ENCODE data around the gene AXIN1. TPM values are rescaled to one million over a fixed set of nuclear protein-coding genes. Genes with fewer than 3 reads are reported as not detected.

AXIN1 gene
- total and polyA plus RNA-seq, 9 of the 15 experiments (the other 6 are each of a cell fraction or from before 2014, with no cell fraction given): 0.42 to 58.0 (median 25.9) TPM

GRCh38 chr16:324201-324450 lies 28.4 kb downstream of the AXIN1 start (continued):
- TF ChIP-seq ZBTB40 (IDR thresholded peaks at IDR 0.05) (no peak), ZBTB40 (CRISPR knock-in tag; IDR thresholded peaks at IDR 0.05) (no peak), NR4A1 (CRISPR knock-in tag; IDR thresholded peaks at IDR 0.05) (no peak), NR4A1 (tag; IDR thresholded peaks at IDR 0.05) (0 out of 2 replicates have a peak, but pooled peaks have one; percentile 36), ATF6 (CRISPR knock-in tag; IDR thresholded peaks at IDR 0.05) (0 out of 2 replicates have a peak, but pooled peaks have one; percentile 67), GATAD2B (IDR thresholded peaks at IDR 0.05; ENCODE audit: borderline replicate concordance) (no peak)

Data from K562 (cell line).